ENCODE measurements around the gene VAV1.
A peak's percentile ranks its signal among the peaks of the same experiment; 100 is the strongest.

Gene VAV1

GRCh38 chr19:6739883-6740588 is 32.5 kb upstream of the VAV1 start:
- peaks cover 27% of the 10 kb centered on the region for H3F3A ChIP-seq (ENCODE audit: insufficient read depth)
- peaks cover 5% of the 10 kb centered on the region; the same call in 1 of the 2 replicates for H3K79me2 ChIP-seq (ENCODE audit: insufficient read depth, low read length)
- H3K4me3 ChIP-seq (ENCODE audit: insufficient read depth, low read length, poor library complexity, severe bottlenecking), result peak overlapping the region; percentile 79
- peak overlapping the region; percentile 55 for H2AFZ ChIP-seq (ENCODE audit: low read depth, low read length, severe bottlenecking)
- H3K9ac ChIP-seq (ENCODE audit: low read length), result peak overlapping the region; percentile 70
- H3K36me3 ChIP-seq (ENCODE audit: low read length), result no peaks in the 10 kb centered on the region
- no peaks in the 10 kb centered on the region for H4K20me1 ChIP-seq (ENCODE audit: low read depth, low read length)
- peak overlapping the region; percentile 57 for H3K27ac ChIP-seq (ENCODE audit: low read depth, low read length)
- peak overlapping the region; percentile 86 for H3K4me2 ChIP-seq (ENCODE audit: low read depth, low read length, poor library complexity, severe bottlenecking)
- no peak for TF ChIP-seq EZH2phosphoT487 (conservative IDR thresholded peaks at IDR 0.05; ENCODE audit: low read length)
- TF ChIP-seq CTCF (IDR thresholded peaks at IDR 0.05; ENCODE audit: insufficient read depth, low read length, poor library complexity, severe bottlenecking), result no peak
- no peaks in the 10 kb centered on the region for H3K27me3 ChIP-seq (ENCODE audit: low read length)
- no peaks in the 10 kb centered on the region for H3K9me2 ChIP-seq (replicated peaks; ENCODE audit: insufficient read depth, low read length)
- H3K9me3 ChIP-seq (ENCODE audit: insufficient read depth, low read length), result no peaks in the 10 kb centered on the region

- H3K4me3 ChIP-seq (ENCODE audit: insufficient read depth, low read length, poor library complexity, severe bottlenecking), result peak overlapping the region; percentile 79
- peak overlapping the region; percentile 86 for H3K4me2 ChIP-seq (ENCODE audit: low read depth, low read length, poor library complexity, severe bottlenecking)
- H2AFZ ChIP-seq (ENCODE audit: low read depth, low read length, severe bottlenecking), result peak overlapping the region; percentile 55
- no peaks in the 10 kb centered on the region for H3K36me3 ChIP-seq (ENCODE audit: low read length)
- H3F3A ChIP-seq (ENCODE audit: insufficient read depth), result peaks cover 27% of the 10 kb centered on the region
- H3K27ac ChIP-seq (ENCODE audit: low read depth, low read length), result peak overlapping the region; percentile 57
- H3K9me2 ChIP-seq (replicated peaks; ENCODE audit: insufficient read depth, low read length), result no peaks in the 10 kb centered on the region
- TF ChIP-seq CTCF (IDR thresholded peaks at IDR 0.05; ENCODE audit: insufficient read depth, low read length, poor library complexity, severe bottlenecking) (no peak), EZH2phosphoT487 (conservative IDR thresholded peaks at IDR 0.05; ENCODE audit: low read length) (no peak)
- no peaks in the 10 kb centered on the region for H3K27me3 ChIP-seq (ENCODE audit: low read length)
- peaks cover 5% of the 10 kb centered on the region; the same call in 1 of the 2 replicates for H3K79me2 ChIP-seq (ENCODE audit: insufficient read depth, low read length)
- no peaks in the 10 kb centered on the region for H4K20me1 ChIP-seq (ENCODE audit: low read depth, low read length)
- peak overlapping the region; percentile 70 for H3K9ac ChIP-seq (ENCODE audit: low read length)
- no peaks in the 10 kb centered on the region for H3K9me3 ChIP-seq (ENCODE audit: insufficient read depth, low read length)
Observed at GRCh38 chr19:6740589-6741343, 31.7 kb upstream of the VAV1 start.

- Histone ChIP-seq H3K36me3 (ENCODE audit: low read length) (no peaks in the 10 kb centered on the region; the same call in 1 of the 2 replicates), H3K79me2 (ENCODE audit: insufficient read depth, low read length) (no peaks in the 10 kb centered on the region), H3K4me3 (ENCODE audit: insufficient read depth, low read length, poor library complexity, severe bottlenecking) (no peak overlapping the region), H3F3A (ENCODE audit: insufficient read depth) (peaks cover 21% of the 10 kb centered on the region), H3K27me3 (ENCODE audit: low read length) (no peaks in the 10 kb centered on the region), H2AFZ (ENCODE audit: low read depth, low read length, severe bottlenecking) (no peak overlapping the region), H3K9ac (ENCODE audit: low read length) (no peak overlapping the region), H3K9me2 (replicated peaks; ENCODE audit: insufficient read depth, low read length) (no peaks in the 10 kb centered on the region), H3K27ac (ENCODE audit: low read depth, low read length) (no peak overlapping the region), H3K9me3 (ENCODE audit: insufficient read depth, low read length) (no peaks in the 10 kb centered on the region), H3K4me2 (ENCODE audit: low read depth, low read length, poor library complexity, severe bottlenecking) (no peak overlapping the region), H4K20me1 (ENCODE audit: low read depth, low read length) (no peaks in the 10 kb centered on the region)
- TF ChIP-seq EZH2phosphoT487 (conservative IDR thresholded peaks at IDR 0.05; ENCODE audit: low read length), result no peak
- TF ChIP-seq CTCF (IDR thresholded peaks at IDR 0.05; ENCODE audit: insufficient read depth, low read length, poor library complexity, severe bottlenecking), result no peak
Observed at GRCh38 chr19:6743066-6743465, 29.4 kb upstream of the VAV1 start.

All from SU-DHL-6 (cell line).